GM19193 (cell line): ENCODE data around the gene TMEM176A.

ENCODE experiments used
- POLR2A ChIP-seq: IDR thresholded peaks from 4 replicates; pipeline ENCODE4 v1.6.1; 2011; ENCODE audit not compliant: insufficient read depth, insufficient read length; ENCODE audit errors: extremely low read depth

TMEM176A gene

GRCh38 chr7:150829426-150829825 is 28.9 kb downstream of the TMEM176A start:
- TF ChIP-seq POLR2A = no peak

GRCh38 chr7:150830937-150831336 is 30.4 kb downstream of the TMEM176A start:
- no peak for TF ChIP-seq POLR2A

GRCh38 chr7:150831851-150832250 is 31.3 kb downstream of the TMEM176A start:
- TF ChIP-seq POLR2A = no peak

DNA sequence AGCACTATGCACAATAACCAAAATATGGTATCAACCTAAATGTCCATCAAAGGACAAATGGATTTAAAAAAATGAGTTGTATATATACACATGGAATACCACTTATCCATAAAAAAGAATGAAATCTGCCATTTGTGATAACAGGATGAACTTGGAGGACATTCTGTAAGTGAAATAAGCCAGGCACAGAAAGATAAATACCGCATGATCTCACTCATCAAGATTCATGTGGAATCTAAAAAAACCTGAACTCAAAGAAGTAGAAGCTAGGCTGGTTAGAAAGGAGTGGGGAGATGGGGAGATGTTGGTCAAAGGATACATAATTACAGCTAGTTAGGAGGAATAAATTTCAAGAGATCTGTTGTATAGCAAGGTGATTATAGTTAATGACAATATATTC is 34.5 kb downstream of the TMEM176A start:
- TF ChIP-seq POLR2A = no peak

- no peak for TF ChIP-seq POLR2A
These were observed 35.2 kb downstream of the TMEM176A start for GRCh38 chr7:150835702-150836280.

- TF ChIP-seq POLR2A = no peak
These were observed 38.5 kb downstream of the TMEM176A start for GRCh38 chr7:150838965-150839650.

DNA sequence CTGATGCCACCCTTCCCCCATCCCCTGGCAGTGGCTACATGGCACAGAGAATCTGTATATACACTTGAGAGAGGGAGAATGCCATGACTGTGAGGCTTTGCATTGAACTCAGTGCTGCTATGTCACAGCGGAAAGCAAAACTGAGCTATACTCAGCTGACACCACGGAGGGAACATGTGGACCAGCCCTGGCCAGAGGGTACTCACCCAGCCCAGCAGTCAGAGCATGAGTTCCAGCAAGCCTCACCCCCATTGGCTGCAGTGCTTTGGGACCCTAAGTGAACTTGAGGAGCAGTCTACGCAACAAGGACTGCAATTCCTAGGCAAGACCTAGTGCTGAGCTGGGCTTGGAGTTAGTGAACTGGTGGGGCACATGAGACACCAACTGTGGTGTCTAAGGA is 41.4 kb downstream of the TMEM176A start:
- TF ChIP-seq POLR2A = no peak

GRCh38 chr7:150842716-150843115 is 42.1 kb downstream of the TMEM176A start:
- TF ChIP-seq POLR2A = no peak

- no peak for TF ChIP-seq POLR2A
These were observed 44.9 kb downstream of the TMEM176A start for GRCh38 chr7:150845421-150845861.

DNA sequence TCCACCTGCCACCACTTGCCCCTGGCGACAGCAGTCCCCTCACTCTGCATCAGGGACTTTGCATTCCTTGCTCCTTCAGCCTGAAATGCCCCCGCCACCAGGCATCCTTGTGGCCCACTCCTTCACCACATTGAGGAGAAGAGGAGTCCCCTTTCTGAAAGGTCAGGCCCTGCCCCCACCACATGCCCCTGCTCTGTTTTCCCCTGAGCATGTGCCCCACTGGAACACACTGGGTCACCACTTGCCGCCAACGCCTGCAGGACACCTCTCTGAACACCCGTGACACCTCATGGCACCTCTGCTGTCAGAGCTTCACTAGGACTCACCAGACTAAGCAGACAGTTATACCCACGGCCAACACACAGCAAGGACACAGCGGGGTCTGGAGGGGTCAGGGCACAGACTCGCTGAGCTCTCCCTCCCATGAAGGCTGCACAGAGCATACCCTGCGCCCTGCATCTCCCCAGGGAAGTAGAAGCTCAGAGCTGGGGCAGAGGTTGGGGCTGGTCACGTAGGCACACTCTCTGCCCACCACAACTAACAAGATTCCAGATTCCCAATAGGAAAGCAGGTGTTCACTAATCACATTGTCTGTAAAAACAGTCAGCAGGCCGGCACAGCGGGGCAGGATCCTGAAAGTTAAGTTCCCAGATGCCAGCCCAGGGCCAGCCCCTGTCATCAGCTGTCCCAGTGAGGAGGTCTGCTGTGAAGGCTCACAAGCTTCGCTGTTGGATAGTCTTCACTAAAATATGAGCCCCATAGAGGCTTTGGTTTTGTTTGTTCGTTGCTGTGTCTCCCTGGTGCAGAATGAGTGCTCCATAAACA is 45.9 kb downstream of the TMEM176A start:
- TF ChIP-seq POLR2A = no peak

GRCh38 chr7:150847536-150847935 is 47.0 kb downstream of the TMEM176A start:
- TF ChIP-seq POLR2A = no peak

DNA sequence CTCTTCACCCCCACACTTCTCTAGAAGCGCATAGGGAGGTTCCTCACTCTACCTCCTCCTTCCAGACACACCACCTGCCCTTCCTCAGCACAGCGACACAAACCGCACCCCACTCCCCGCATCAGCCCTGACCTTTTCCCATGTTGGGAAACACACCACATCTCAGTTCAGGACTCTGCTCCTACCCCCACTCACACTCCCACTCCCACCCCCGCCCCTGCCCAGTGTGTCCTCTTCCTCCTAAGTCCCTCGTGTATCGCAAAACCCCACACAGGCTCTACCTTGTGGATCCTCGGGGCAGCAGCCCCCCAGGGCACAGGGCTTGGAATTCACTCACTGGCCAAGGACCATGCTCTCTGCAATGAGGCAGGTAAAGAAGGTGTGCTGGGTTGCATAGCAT is 47.5 kb downstream of the TMEM176A start:
- TF ChIP-seq POLR2A = no peak

DNA sequence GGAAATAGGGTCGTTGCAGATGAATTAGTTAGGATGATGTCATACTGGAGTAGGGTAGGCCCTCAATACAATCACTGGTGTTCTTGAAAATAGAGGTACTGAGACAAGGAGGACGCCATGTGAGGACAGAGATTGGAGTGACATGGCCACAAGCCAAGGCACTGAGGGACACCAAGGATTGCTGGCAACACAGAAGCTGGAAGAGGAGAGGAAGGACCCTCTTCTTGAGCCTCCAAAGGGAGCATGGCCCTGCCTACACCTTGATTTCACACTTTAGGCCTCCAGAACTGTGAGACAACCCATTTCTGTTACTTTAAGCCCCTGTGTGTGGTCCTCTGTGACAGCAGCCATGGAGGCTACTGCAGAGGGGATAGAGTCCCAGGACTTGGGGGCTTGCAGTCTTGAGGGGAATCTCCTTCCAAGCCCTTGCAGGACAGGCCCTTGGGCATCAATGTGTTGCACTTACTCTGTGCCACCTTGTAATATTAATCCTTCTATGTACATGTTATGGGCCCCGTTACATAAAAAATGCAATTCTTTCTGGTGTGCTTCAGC is 48.1 kb downstream of the TMEM176A start:
- TF ChIP-seq POLR2A = no peak

- no peak for TF ChIP-seq POLR2A
These were observed 48.7 kb downstream of the TMEM176A start for GRCh38 chr7:150849204-150849775.

DNA sequence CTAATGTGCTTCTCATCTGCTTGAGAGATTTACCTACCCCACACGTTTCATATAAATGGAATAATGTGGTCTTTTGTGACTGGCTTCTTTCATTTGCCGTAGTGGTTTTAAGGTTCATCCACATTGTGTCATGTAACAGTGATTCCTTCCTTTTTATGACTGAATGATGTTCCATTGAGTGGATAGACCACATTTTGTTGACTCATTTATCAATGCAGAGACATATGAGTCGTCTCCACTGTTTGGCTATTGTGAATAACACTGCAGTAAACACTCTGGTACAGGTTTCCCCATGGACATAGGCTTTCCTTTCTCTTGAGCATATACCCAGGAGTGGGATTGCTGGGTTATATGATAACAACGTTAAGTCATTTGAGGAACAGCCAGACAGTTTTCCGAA is 49.7 kb downstream of the TMEM176A start:
- TF ChIP-seq POLR2A = no peak
